Stimulated activated CD4-positive, alpha-beta T cell treated with anti-CD3 and anti-CD28 coated beads, Interleukin-4, amount 100 ng/mL, for 4 hours (primary cell): ENCODE data around the gene ELOVL7.
"Not testable (repeated sequence)": the region's sequence is repeated elsewhere in the genome, so short reads cannot be mapped to it uniquely, and the experiment has no call there.

Experiments used
- DNase-seq, 2 experiments: peaks; one replicate each; pipeline ENCODE4 v3.0.0-alpha.2; 2020

ELOVL7 gene

DNA sequence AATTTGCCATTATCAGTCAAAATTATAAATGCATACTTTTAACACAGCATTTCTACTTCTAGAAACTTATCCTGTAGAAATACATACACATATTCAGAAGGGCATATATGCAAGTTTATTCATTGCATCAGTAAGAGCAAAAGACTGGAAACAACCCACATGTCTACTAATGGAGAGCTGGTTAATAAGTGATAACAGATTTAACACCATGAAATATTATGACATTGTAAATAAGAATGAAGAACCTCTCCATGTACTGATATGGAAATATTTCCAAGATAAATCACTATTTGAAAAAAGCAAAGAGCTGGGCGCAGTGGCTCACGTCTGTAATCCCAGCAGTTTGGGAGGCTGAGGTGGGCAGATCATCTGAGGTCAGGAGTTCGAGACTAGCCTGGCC lies 54.5 kb downstream of the ELOVL7 start:
- DNase-seq: no peak

DNA sequence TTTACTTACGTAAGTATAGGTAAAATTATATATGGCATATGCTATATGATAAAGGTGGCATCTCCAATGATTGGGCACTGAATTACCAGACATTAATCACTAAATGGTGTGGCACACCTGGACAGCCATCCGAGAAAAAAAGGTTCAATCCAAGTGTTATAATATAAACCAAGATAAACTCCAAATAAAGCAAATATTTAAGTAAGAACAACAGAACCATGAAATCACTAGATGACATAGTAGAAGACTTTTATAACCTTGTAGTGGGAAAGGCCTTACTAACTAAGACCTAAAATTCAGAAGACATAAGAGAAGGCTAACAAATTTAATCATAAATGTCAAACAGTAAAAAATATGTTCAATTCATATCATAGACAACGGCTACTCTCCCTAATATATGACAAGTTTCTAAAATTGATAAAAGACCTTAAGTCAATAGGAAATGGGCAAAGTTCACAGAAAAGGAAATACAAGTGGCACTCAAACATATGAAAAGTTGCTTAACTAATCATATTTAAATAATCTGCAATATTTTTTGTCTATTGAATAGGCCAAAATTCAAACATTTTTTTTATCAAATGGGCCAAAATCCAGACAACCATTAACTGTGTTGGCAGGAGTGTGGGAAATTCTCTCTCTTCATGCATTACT lies 55.1 kb downstream of the ELOVL7 start:
- no peak for DNase-seq

DNA sequence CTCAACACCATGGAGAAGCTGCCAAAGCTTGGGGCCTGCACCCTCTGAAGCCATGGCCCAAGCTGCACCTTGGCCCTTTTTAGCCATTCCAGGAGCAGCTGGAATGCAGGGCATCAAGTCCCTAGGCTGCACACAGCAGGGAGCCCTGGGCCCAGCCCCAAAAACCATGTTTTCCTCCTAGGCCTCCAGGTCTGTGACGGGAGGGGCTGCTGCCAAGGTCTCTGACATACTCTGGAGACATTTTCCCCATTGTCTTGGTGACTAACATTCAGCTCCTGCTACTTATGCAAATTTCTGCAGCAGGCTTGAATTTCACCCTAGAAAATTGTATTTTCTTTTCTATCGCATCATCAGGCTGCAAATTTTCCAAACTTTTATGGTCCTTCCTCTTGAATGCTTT lies 64.6 kb downstream of the ELOVL7 start:
- no peak for DNase-seq

DNA sequence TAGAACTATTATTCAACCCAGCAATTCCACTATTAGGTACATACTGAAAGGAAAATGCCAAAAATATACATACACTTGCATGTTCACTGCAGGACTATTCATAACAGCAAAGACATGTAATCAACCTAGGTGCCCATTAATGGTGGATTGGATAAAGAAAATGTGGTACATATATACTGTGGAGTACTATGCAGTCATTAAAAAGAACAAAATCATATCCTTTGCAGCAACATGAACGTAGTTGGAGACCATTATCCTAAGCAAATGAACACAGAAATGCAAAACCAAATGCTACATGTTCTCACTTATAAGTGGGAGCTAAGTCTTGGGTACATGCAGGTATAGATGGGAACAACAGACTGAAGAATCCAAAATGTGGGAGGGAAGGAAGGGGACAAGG lies 67.7 kb downstream of the ELOVL7 start:
- DNase-seq: no peak

DNA sequence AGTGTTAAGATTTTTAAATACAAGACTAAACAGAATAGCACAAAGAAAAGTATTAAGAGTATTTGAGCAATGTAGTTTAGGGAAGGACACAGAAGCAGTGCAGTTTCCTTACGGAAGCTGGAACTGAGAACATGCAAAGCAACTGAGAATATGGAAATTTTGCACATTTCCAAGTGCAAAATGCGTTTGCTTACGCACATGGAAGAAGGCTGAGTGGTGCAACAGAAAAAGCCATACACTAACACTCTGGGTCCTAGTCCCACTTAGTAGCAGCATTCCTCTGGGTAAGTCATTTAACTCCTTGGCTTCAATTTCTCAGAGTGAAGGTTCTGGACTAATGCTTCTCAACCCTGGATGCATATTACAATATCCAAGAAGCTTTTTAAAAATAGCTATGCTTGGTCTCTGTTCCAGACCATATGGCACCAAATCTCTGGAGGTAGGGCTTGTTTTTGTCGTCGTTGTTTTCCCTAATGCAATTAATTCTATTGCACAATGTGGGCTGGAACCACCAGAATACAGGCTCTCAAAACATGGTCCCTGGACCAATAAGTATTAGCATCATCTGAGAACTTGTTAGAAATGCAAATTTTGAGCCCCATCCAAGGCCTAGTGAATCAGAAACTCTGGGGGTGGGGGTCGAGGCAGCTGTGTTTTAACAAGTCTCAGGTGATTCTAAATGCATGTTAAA lies 78.9 kb downstream of the ELOVL7 start:
- DNase-seq: no peak

DNA sequence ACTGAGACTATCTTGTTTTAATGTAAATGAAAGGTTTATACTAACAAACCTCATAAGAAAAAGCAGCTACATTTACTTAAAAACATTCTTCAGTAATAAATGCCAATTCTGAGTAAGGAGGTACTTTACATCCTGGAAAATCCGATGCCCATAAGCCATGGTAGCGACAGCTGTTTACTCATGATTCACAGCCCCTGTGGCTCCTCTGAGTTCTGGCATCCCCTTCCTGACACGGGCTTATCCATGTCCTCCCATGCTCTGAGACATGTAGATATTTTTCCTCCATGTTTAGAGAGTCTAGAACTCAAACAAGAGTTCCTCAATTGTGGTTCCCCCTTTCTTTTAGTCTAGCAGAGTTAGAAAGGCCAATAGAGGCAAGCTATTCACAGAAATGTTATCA lies 81.0 kb downstream of the ELOVL7 start:
- no peak for DNase-seq

DNA sequence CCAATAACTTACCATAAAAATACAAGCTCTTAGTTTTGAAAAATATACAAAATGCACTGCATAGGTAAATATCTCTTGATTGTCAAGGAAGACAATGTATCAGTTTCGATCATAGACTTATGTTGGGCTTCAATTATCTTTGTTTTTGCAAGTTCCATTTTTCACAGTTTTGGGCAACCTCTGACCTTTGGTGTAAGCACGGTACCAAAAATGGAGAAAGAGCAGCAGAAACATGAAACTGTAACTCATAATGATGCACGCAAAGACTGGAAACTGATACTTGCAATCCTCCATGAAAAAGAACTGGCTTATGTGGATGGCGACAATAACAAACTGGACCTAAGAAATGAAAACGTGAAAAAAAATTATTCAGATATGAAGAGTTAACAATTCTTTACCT lies 89.6 kb downstream of the ELOVL7 start:
- no peak for DNase-seq

DNA sequence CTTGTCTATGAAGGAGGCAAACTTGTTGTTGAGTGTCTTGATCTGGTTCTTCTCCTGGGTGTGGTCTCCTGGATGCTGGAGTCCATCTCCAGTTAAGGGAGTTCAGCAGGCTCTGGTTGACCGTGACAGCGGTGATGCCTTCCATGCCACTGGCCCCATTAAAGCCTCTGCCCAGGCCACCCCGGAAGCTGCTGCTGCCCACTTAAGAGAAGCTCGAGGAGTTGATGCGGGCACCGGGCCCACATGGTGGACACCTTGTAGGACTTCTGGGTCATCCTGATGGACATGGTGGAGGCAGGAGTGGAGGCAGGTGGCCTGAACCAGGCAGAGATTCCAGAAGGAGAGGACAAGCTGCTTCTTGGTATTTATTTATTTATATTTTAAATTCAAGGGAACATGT lies 99.4 kb downstream of the ELOVL7 start:
- no peak for DNase-seq

DNA sequence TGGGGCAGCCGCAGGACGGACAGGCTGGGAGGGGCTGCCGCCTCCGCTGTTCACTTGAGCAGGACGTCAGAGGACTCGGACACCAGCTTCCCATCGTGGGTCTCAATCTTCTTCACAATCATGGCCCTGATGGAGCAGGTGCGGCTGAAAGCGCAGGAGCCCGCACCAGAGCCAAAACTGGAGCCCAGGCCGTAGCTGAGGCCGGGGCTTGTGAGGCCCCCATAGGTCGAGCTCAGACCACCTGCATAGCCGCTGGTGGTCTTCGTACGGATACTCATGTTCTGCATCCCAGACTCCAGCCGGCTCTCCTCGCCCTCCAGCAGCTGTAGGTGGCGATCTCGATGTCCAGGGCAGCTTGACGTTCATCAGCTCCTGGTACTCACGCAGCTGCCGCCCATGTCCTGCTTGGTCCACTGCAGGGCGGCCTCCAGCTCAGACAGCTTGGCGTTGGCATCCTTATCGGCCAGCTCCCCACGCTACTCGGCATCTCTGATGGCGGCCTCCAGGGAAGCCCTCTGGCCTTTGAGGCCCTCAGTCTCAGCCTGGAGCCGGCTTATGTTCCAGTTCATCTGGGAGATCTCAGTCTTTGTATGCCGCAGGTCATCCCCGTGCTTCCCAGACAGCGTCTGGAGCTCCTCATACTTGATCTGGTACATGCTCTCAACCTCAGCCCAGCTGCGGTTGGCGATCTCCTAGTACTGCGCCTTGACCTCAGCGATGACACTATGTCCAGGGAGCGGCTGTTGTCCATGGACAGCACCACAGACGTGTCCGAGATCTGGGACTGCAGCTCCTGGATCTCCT lies 100.4 kb downstream of the ELOVL7 start:
- DNase-seq: no peak

DNA sequence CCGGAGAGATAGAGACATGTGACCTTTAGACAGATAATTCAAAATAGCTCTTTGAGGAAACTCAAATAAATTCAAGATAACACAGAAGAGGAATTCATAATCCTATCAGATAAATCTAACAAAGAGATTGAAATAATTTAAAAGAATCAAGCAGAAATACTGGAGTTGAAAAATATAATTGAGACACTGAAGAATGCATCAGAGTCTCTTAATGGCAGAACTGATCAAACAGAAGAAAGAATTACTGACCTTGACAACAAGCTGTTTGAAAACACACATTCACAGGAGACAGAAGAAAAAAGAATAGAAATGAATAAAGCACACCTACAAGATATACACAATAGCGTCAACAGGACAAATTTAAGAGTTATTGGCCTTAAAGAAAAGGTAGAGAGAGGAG lies 103.7 kb downstream of the ELOVL7 start:
- DNase-seq: no peak

DNA sequence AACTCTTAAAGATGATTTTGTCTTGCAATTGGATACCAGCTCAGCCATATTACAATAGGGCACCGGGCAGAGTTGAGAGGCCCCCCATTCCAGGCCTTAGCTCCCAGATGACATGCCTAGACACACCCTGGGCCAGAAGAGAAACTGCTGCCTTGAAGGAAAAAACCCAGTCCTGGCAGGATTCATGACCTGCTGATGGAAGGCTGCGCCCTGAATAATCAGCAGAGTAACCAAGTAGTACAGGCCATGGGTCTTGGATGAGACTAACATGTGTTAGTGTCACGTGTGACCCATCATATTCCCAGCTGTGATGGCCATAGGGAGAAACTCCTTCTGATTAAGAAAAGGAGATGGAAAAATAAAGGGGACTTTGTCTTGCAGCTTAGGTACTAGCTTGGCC lies 105.1 kb downstream of the ELOVL7 start:
- DNase-seq: no peak

DNA sequence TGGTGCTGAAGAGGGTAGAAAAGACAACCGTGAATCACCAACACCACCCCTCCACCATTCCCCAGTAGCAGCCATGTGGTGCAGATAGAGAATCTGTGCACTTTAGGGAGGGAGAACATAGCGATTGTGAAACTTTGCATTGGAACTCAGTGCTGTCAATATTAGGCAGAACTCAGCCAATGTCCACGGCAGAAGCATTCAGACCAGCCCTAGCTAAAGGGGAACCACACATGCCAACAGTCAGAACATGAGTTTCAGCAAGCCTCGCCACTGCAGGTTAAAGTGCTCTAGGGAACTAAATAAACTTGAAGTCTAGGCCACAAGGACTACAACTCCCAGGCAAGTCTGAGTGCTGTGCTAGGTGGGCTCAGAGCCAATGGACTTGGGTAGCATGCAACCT lies 105.6 kb downstream of the ELOVL7 start:
- DNase-seq: no peak

DNA sequence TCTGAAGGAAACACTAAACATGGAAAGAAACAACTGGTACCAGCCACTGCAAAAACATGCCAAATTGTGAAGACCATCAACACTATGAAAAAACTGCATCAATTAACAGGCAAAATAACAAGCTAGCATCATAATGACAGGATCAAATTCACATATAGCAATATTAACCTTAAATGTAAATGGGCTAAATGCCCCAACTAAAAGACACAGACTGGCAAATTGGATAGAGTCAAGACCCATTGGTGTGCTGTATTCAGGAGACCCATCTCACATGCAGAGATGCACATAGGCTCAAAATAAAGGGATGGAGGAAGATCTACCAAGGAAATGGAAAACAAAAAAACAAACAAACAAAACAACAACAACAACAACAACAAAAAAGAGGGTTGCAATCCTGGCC lies 113.2 kb downstream of the ELOVL7 start:
- not testable (repeated sequence) for DNase-seq

DNA sequence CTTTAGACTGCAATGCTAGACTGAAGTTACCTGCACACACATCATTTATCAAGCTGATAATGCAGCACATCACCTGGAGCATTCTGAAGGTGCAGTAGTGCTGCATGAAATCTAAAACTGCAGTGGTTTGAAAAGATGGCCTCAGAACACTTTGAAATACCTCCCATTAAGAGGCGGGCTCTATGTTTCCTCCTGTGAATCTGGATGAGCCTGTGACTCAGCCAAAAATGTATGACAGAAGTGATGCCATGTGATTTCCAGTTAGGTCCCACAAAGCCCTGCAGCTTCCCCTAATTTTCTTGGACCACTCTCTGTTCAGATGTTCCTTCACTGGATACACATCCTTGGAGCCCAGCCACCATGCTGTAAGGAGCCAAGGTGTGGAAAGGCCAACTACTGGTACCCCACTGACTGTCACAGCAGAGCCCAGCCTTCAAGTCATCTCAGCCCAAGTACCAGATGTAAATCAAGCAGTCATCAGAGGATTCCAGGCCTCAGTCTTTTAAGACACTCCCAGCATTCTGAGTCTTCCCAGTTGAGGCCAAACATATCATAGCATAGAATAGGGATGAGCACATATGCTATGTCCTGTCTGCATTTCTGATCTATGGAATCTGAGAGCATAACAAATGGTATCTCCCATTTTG lies 116.9 kb downstream of the ELOVL7 start:
- DNase-seq: no peak

DNA sequence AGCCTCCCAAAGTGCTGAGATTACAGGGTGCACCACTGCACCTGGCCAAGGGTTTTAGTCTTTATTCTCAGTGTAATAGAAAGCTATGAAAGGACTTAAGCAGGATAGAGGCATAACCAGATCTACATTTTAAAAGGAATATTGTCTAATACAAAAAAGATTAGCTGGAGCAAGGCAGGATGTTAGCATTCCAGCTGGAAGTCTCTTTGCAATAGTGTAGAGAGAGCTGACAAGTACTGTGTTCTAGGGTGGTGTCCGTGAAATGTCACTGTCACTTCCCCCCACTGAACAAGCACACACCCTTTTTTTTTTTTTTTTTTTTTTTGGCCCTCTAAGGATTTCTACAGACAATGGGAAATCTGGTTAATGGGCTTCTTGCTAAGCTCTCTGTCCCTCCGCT lies 119.9 kb downstream of the ELOVL7 start:
- DNase-seq: no peak

DNA sequence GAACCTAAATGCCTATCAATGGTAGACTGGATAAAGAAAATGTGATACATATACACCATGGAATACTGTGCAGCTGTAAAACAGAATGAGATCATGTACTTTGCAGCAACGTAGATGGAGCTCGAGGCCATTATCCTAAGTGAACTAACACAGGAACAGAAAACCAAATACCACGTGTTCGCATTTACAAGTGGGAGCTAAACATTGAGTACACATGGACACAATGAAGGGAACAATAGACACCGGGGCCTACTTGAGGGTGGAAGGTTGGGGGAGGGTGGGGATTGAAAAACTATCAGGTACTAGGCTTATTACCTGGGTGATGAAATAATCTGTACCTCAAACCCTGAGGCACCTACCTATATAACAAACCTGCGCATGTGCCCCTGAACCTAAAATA lies 121.7 kb downstream of the ELOVL7 start:
- no peak for DNase-seq

DNA sequence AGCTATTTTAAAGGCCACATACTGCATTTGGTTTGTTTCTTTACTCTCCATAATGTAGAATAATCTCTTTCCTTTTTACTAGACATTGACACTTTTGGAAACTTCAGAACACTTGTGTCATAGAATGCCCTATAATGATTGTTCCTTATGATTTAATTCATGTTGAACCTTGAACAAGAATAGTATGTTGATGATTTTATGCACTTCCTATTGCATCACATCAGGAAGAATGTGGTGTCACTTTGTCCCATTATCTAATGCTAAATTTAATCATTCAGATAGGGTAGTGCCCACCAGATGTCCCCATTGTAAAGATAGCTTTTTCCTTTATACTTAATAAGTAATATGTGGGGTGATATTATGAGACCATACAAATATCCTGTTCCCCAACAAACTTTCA lies 124.7 kb downstream of the ELOVL7 start:
- DNase-seq: no peak

DNA sequence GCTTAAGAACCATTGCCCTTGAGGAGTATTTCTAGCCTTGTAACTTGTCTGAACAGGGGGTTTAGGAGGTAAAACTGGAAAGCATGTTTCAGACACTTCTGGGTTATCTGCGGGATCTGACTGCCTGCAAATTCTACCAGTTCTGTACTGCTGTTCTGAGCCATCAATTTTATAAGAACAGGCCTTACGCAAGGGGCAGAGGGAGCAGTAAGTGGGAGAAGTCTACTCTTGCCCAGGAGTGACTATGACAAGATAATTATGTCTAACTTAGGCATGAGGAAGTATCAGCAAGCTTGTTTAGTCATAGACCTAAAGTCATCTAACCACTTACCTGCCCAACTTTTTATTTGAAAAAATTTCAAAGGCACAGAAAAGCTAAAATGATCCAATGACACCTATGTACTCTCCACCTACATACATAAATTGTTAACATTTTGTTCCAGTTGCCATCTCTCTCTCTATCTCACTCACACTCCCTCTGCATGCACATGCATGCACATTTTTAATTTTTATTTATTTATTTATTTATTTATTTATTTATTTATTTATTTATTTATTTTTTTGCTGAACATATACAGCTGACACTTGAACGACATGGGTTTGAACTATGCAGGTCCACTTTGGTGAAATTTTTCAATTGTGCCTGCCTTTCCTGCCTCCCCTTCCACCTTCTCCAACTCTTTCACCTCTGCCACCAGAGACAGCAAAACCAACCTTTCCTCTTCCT lies 125.7 kb downstream of the ELOVL7 start:
- no peak for DNase-seq

DNA sequence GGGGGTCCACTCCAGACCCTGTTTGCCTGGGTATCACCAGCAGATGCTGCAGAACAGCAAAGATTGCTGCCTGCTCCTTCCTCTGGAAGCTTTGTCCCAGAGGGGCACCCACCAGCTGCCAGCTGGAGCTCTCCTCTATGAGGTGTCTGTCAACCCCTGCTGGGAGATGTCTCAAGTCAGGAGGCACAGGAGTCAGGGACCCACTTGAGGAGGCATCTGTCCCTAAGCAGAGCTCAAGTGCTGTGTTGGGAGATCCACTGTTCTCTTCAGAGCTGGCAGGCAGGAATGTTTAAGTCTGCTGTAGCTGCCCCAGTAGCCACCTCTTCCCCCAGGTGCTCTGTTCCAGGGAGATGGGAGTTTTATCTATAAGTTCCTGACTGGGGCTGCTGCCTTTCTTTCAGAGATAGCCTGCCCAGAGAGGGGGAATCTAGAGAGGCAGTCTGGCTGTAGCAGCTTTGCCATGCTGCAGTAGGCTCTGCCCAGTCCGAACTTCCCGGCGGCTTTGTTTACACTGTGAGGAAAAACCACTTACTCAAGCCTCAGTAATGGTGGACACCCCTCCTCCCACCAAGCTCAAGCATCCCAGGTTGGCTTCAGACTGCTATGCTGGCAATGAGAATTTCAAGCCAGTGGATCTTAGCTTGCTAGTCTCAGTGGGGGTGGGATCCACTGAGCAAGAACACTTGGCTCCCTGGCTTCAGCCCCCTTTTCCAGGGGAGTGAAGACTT lies 128.7 kb downstream of the ELOVL7 start:
- DNase-seq: not testable (repeated sequence)

DNA sequence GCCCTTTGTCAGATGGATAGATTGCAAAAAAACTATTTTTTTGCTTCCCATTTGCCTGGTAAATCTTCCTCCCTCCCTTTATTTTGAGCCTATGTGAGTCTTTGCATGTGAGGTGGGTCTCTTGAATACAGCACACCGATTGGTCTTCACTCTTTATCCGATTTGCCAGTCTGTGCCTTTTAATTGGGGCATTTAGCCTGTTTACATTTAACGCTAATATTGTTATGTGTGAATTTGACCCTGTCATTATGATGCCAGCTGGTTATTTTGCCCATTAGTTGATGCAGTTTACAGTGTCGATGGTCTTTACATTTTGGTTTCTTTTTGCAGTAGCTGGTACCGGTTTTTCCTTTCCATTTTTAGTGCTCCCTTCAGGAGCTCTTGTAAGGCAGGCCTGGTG lies 131.1 kb downstream of the ELOVL7 start:
- DNase-seq: no peak

DNA sequence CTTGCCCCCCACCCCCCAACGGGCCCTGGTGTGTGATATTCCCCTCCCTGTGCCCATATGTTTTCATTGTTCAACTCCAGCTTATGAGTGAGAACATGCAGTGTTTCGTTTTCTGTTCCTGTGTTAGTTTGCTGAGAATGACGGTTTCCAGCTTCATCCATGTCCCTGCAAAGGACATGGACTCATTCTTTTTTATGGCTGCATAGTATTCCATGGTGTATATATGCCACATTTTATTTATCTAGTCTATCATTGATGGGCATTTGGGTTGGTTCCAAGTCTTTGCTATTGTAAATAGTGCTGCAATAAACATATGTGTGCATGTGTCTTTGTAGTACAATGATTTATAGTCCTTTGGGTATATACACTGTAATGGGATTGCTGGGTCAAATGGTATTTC lies 132.2 kb downstream of the ELOVL7 start:
- DNase-seq: not testable (repeated sequence)

DNA sequence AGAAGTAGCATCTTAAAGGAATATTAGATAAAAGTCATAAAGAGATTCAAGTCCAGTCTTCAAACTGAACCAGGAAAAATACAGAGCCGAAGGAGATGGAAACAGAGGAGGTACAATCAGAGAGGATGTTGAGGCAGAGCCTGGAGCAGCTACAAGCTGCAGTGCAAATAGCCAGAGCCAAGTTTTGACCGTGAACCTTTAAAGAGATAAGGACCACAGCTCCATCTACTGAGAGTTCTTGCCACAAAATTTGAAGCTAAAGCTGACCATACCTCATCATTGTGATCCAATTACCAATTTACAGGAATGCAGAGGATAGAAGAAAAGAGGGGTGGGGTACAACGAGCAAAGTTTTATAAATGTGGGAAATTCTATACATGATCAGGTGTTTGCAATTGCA lies 133.7 kb downstream of the ELOVL7 start:
- no peak for DNase-seq
